Gastrocnemius medialis (tissue), 4 donors: ENCODE data around the gene KCNQ5. TPM values are rescaled to one million over a fixed set of nuclear protein-coding genes. Genes with fewer than 3 reads are reported as not detected.

Experiments used
- ATAC-seq, 2 donors: fragments of 150-250 bp; one replicate each; pipeline ENCODE4 v1.9.1; 2016
- DNase-seq, 2 donors: peaks; one replicate each; pipeline ENCODE4 v3.0.0-alpha.2; 2019
- H3K27ac ChIP-seq, 4 donors: fragments of 200-600 bp; sonication (generic); 1 replicate in 1 of 4; 2 replicates in 3 of 4; pipeline ENCODE4 v1.5.1; 2016 to 2018; ENCODE audit warnings: mild to moderate bottlenecking in 2 of 4, moderate library complexity in 1 of 4
- H3K27me3 ChIP-seq, 3 donors: fragments of 200-600 bp; sonication (generic) in 2 of 3; 1 replicate in 1 of 3; 2 replicates in 2 of 3; pipeline versions ENCODE4 v1.5.1 to v1.6.0; 2016 to 2019; ENCODE audit warnings: mild to moderate bottlenecking in 1 of 3, moderate library complexity in 1 of 3
- H3K36me3 ChIP-seq, 2 donors: fragments of 200-600 bp; sonication (generic) in 1 of 2; one replicate each; pipeline ENCODE4 v1.5.1; 2017 to 2018
- H3K4me1 ChIP-seq, 2 donors: fragments of 200-600 bp; sonication (generic) in 1 of 2; one replicate each; pipeline ENCODE4 v1.5.1; 2016 to 2017; ENCODE audit warnings: mild to moderate bottlenecking in 2 of 2
- H3K4me3 ChIP-seq, 4 donors: fragments of 200-600 bp; sonication (generic) in 3 of 4; 1 replicate in 1 of 4; 2 replicates in 3 of 4; pipeline ENCODE4 v1.5.1; 2016 to 2019; ENCODE audit warnings: mild to moderate bottlenecking in 2 of 4
- H3K9me3 ChIP-seq, 3 donors: fragments of 200-600 bp; sonication (generic) in 2 of 3; 1 replicate in 1 of 3; 2 replicates in 2 of 3; pipeline ENCODE4 v1.5.1; 2016 to 2019
- POLR2A ChIP-seq, 2 donors: fragments of 450-650 bp; IDR thresholded peaks; one replicate each; pipeline ENCODE4 v1.6.1; 2017; ENCODE audit warnings: antibody characterized with exemption in 2 of 2, mild to moderate bottlenecking in 2 of 2, moderate library complexity in 2 of 2
- in situ Hi-C, 4 donors: fragments of 200-750 bp; cut with MboI; loops; one replicate each; pipeline versions ENCODE4 v1.15.0 to v1.8.0; 2017; ENCODE audit warnings: low sequenced_read_pairs in 4 of 4
- intact Hi-C: fragments of 100-400 bp; cut with DNase I; formaldehyde crosslinking; loops from one replicate; pipeline ENCODE4 v1.15.1; 2023; ENCODE audit warnings: low total_unique reads
- total RNA-seq, 4 donors: library from RNA; depleted of rRNA; stranded (reverse); fragments of >200 nt; gene quantifications; one replicate each; pipeline versions ENCODE4 v1.1.0 to v1.2.3, GENCODE V29; 2016
- TF ChIP-seq, protein P1 (sequence below), 5 experiments: fragments of 450-650 bp in 3 of 5; fragments of 200-600 bp in 2 of 5; sonication (generic) in 2 of 5; IDR thresholded peaks in 4 of 5; conservative IDR thresholded peaks in 1 of 5; 1 replicate in 4 of 5; 2 replicates in 1 of 5; pipeline ENCODE4 v1.5.1; 2016 to 2019; ENCODE audit warnings: antibody characterized with exemption in 5 of 5, mild to moderate bottlenecking in 3 of 5, moderate library complexity in 3 of 5

Gene KCNQ5
- total RNA-seq, 4 donors from 2014 or later, result 5.3 to 19.3 (median 15.1) TPM

DNA sequence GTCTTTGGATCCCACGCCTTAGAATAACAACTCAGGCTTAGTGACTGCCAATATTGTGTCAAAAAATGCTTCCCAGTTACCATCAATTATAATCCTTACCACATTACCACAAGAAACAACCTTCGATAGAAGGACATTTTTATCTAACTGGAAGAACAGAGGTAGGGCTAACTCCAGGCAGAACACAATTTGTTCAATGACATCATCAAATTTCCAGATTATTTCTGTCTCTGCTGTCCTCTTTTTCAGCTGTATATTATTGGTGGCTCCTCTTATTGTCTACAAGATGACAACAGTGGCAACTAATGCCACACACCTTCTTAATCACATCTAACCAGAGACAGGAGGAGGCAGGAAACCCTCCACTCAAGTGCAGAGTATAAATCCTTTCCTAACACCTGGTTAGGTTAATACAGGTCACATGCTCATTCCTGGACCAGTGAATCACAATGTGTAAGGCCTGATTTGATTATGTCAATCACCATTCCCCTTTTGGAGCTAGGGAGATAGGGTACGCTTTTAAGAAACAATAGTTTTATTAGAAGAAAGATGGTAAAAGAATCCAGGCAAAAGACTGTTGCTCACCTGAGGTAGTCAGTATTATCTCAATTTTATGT lies 585.5 kb downstream of the KCNQ5 start:
- no peaks in the 10 kb centered on the region for H3K27me3 ChIP-seq
- no peak overlapping the region for H3K27ac ChIP-seq
- no peaks in the 10 kb centered on the region for H3K36me3 ChIP-seq
- no peak overlapping the region for H3K4me3 ChIP-seq
- intact Hi-C loops, result no loop called here
- TF ChIP-seq POLR2A (IDR thresholded peaks at IDR 0.05), result no peak
- TF ChIP-seq, protein P1, sequence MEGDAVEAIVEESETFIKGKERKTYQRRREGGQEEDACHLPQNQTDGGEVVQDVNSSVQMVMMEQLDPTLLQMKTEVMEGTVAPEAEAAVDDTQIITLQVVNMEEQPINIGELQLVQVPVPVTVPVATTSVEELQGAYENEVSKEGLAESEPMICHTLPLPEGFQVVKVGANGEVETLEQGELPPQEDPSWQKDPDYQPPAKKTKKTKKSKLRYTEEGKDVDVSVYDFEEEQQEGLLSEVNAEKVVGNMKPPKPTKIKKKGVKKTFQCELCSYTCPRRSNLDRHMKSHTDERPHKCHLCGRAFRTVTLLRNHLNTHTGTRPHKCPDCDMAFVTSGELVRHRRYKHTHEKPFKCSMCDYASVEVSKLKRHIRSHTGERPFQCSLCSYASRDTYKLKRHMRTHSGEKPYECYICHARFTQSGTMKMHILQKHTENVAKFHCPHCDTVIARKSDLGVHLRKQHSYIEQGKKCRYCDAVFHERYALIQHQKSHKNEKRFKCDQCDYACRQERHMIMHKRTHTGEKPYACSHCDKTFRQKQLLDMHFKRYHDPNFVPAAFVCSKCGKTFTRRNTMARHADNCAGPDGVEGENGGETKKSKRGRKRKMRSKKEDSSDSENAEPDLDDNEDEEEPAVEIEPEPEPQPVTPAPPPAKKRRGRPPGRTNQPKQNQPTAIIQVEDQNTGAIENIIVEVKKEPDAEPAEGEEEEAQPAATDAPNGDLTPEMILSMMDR (IDR thresholded peaks at IDR 0.05 in 4 of 5, conservative IDR thresholded peaks at IDR 0.05 in 1 of 5), result no peak
- DNase-seq (no peak), ATAC-seq (no peak)
- no peaks in the 10 kb centered on the region for H3K9me3 ChIP-seq
- in situ Hi-C loops, result no loop called here
- no peaks in the 10 kb centered on the region for H3K4me1 ChIP-seq

DNA sequence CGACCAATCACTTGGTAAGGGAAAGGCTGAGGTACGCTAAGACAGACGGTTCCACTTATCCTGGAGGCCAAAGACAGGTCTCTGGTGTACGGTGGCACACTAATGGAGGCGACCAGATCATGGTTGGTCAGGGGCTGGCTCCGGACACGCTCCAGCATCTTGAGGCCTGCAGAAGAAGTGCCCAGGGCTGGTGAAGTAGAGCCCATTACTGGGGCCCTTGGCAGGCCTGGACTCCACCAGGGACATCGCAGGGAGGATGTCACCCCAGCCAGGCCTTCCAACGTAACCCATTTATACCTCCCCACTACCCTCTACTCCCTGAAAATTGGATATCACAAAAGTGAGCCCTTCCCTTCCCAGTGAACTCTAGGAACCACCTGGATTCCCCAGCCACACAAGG lies 587.3 kb downstream of the KCNQ5 start:
- ATAC-seq, result no peak
- no peak overlapping the region for H3K27ac ChIP-seq
- H3K36me3 ChIP-seq, result no peaks in the 10 kb centered on the region
- no peaks in the 10 kb centered on the region for H3K9me3 ChIP-seq
- no peaks in the 10 kb centered on the region for H3K27me3 ChIP-seq
- no peaks in the 10 kb centered on the region for H3K4me1 ChIP-seq
- intact Hi-C loops (no loop called here), in situ Hi-C loops (no loop called here)
- no peak for DNase-seq
- H3K4me3 ChIP-seq, result no peak overlapping the region
- no peak for TF ChIP-seq POLR2A (IDR thresholded peaks at IDR 0.05)
- TF ChIP-seq, protein P1 (IDR thresholded peaks at IDR 0.05 in 4 of 5, conservative IDR thresholded peaks at IDR 0.05 in 1 of 5), result no peak

DNA sequence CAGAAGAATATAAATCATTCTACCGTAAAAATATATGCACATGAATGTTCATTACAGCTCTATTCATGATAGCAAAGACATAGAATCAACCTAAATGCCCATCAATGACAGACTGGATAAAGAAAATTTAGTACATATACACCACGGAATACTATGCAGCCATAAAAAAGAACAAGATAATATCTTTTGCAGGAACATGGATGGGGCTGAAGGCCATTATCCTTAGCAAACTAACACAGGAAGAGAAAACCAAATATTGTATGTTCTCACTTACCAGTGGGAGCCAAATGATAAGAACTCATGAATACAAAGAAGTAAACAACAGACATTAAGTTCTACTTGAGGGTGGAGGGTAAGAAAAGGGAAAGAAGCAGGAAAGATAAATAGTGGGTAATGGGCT lies 595.0 kb downstream of the KCNQ5 start:
- Histone ChIP-seq H3K4me1 (no peaks in the 10 kb centered on the region), H3K4me3 (no peak overlapping the region), H3K27ac (no peak overlapping the region), H3K9me3 (no peaks in the 10 kb centered on the region), H3K36me3 (no peaks in the 10 kb centered on the region), H3K27me3 (no peaks in the 10 kb centered on the region)
- intact Hi-C loops (no loop called here), in situ Hi-C loops (no loop called here)
- DNase-seq (no peak), ATAC-seq (no peak)
- no peak for TF ChIP-seq POLR2A (IDR thresholded peaks at IDR 0.05)
- TF ChIP-seq, protein P1 (IDR thresholded peaks at IDR 0.05 in 4 of 5, conservative IDR thresholded peaks at IDR 0.05 in 1 of 5), result no peak

DNA sequence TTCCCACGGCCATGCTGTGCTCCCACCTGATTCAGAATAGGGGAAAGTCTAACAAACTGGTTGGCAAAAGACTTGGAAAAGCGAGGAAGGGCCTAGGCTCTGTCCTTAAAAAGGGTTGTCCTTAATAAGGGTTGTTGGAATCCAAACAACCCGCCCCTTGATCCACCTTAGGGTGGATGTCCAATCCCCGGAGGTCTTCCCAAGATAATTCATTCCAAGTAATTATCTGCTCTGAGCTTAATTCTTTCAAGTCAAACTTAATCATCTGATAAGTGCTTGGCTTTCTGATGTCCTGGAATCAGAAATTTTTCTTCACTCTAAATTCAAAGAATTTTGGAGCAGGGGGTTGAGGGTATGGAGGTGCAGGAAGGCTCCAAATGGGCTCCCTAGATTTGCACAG lies 603.5 kb downstream of the KCNQ5 start, which contains the start of gene KHDC1L:
TSS of gene KHDC1L (minus strand) at position 101 of the 400 bp plus-strand sequence. CDS start at position 13, 88 bp downstream.
- H3K27ac ChIP-seq, result no peak within 1 kb of the TSS
- DNase-seq, result no peak
- no peaks in the 10 kb centered on the region for H3K27me3 ChIP-seq
- in situ Hi-C loops, result no loop called here
- no peaks in the 10 kb centered on the region for H3K36me3 ChIP-seq
- H3K4me3 ChIP-seq, result no peak within 1 kb of the TSS
- no peaks in the 10 kb centered on the region for H3K9me3 ChIP-seq
- TF ChIP-seq, protein P1 (IDR thresholded peaks at IDR 0.05 in 4 of 5, conservative IDR thresholded peaks at IDR 0.05 in 1 of 5), result no peak
- TF ChIP-seq POLR2A (IDR thresholded peaks at IDR 0.05), result no peak
- intact Hi-C loops, result no loop called here
- ATAC-seq, result no peak
- H3K4me1 ChIP-seq, result no peaks in the 10 kb centered on the region
